Measurements from ENCODE around the gene EMC9. TPM values are rescaled to one million over a fixed set of nuclear protein-coding genes. Genes with fewer than 3 reads are reported as not detected.

EMC9 gene
- total and polyA plus RNA-seq, 12 donors, result 21.6 to 149 (median 43.9) TPM

DNA sequence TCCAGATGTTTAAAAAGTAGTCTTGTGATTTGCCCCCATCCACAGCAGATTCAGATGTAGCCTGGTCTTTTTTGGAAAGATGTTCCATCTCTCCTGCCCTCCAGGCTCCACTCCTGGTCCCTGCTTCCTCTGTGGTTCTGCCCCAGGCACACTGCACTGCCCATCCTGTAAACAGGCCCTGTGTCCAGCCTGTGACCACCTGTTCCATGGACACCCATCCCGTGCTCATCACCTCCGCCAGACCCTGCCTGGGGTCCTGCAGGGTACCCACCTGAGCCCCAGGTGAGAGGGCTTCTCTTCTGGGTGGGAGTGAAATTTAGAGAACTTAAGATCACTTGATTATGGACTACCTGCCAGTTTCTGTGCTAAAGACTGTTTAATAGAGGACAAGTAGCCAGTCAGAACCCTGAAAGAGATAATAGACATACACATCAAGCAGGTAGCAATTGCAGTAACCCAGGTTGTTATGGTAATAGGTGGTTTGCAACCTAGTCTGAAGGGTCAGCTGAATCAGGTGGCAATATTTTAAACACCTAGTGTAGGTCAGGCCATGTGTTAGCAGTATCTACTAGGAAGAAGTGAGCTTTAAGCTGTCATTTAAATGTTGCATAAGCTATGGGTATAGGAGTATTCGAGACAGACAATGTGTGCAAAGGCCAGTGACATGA is 8.0 kb upstream of the EMC9 start:
- H3K9me3 ChIP-seq (replicated peaks in 1 of 3), result no peaks in the 10 kb centered on the region
- peaks cover 16 to 33% of the 10 kb centered on the region in 2 donors for H3K4me1 ChIP-seq (replicated peaks in 1 of 2)
- no peaks in the 10 kb centered on the region for H3K27me3 ChIP-seq
- H3K27ac ChIP-seq, result no peak overlapping the region
- no peak overlapping the region for H3K4me3 ChIP-seq
- no peak for DNase-seq
- peaks cover 0 to 55% of the 10 kb centered on the region in 2 donors for H3K36me3 ChIP-seq (replicated peaks in 1 of 2)
- intact Hi-C loops (cut with DNase I), result no loop called here
- 84 to 91% (median 89%) methylated on average over 3 of the region's 3 CpGs for WGBS, 4 donors
- no peak for TF ChIP-seq POLR2A (IDR thresholded peaks at IDR 0.05)
- TF ChIP-seq, protein P1, sequence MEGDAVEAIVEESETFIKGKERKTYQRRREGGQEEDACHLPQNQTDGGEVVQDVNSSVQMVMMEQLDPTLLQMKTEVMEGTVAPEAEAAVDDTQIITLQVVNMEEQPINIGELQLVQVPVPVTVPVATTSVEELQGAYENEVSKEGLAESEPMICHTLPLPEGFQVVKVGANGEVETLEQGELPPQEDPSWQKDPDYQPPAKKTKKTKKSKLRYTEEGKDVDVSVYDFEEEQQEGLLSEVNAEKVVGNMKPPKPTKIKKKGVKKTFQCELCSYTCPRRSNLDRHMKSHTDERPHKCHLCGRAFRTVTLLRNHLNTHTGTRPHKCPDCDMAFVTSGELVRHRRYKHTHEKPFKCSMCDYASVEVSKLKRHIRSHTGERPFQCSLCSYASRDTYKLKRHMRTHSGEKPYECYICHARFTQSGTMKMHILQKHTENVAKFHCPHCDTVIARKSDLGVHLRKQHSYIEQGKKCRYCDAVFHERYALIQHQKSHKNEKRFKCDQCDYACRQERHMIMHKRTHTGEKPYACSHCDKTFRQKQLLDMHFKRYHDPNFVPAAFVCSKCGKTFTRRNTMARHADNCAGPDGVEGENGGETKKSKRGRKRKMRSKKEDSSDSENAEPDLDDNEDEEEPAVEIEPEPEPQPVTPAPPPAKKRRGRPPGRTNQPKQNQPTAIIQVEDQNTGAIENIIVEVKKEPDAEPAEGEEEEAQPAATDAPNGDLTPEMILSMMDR (IDR thresholded peaks at IDR 0.05), result no peak

DNA sequence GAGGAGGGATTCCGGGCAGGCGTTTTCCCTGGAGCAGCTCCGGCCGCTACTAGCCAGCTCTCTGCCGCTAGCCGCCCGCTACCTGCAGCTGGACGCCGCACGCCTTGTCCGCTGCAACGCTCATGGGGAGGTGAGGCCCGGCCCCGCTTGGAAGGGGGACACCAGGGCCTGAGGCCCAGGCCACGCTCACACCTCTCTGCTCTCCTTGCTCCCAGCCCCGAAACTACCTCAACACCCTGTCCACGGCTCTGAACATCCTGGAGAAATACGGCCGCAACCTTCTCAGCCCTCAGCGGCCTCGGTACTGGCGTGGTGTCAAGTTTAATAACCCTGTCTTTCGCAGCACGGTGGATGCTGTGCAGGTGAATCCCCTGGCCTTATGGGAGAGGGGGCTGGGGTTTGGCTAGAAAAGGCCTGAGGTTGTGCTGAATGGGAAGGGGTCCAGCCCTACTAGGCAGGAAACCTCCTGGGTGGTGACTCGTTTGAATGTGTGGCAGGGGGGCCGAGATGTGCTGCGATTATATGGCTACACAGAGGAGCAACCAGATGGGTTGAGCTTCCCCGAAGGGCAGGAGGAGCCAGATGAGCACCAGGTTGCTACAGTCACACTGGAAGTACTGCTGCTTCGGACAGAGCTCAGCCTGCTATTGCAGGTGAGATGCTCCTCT is 6.5 kb upstream of the EMC9 start:
- WGBS, 4 donors, result 3 to 5% (median 5%) methylated on average over 13 to 29 of the region's 29 CpGs
- DNase-seq, result no peak
- intact Hi-C loops (cut with DNase I), result no loop called here

DNA sequence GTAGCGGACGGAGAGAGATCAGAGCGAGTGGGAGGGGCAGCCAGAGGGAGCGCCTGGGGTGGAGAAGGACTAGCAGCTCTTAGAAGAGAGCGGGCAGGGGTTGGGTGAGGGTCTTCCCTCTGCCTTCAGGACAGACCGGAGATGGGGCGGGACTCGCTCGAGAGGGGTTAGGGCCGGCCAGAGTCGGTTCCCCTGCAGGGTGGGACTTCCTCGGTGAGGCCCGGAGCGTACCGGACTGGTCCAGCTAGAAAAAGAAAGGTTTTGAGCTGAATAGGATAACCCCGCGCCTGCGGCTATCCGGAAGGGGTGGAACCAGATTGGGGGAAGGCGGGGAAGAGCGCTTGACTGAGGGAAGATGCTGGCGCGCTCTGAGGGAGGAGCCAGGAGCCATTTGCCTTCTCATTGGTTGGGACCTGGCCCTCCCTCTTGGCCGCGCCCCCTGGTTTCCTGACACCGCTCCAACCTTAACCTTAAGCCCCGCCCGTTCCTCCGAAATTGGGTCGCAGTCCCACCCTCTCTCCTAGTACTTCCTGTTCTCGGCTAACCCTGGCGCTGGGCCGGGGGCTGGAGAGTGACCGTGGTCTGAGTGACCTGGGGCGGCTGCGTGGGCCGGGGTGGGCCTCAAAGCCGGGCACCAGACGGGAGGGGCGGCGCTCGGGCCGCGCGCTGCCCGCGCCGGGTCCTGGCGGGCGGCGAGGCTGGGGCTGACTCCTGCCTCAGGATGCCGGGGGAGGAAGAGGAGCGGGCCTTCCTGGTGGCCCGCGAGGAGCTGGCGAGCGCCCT is 5.8 kb upstream of the EMC9 start, which contains the start of gene RNF31:
Gene RNF31 (plus strand): TSS at position 521 of the 783 bp plus-strand sequence. CDS start 201 bp downstream, at position 722.
- 0 to 3% (median 1%) methylated on average over 11 to 57 of the region's 57 CpGs for WGBS, 4 donors
- H3K27ac ChIP-seq, result peak within 1 kb of the TSS; percentile 72 to 92 (median 84)

More for the DNA sequence above, 6.5 kb upstream of the EMC9 start:
- H3K9me3 ChIP-seq (replicated peaks in 1 of 3), result no peaks in the 10 kb centered on the region
- H3K27me3 ChIP-seq, result no peaks in the 10 kb centered on the region
- TF ChIP-seq POLR2A (IDR thresholded peaks at IDR 0.05), result no peak
- TF ChIP-seq, protein P1 (IDR thresholded peaks at IDR 0.05), result no peak
- H3K36me3 ChIP-seq (replicated peaks in 1 of 2), result peaks cover 0 to 66% of the 10 kb centered on the region in 2 donors
- peak overlapping the region; percentile 64 to 92 (median 84) for H3K27ac ChIP-seq
- peak overlapping the region; percentile 29 to 99 (median 70) for H3K4me3 ChIP-seq
- peaks cover 16 to 34% of the 10 kb centered on the region in 2 donors for H3K4me1 ChIP-seq (replicated peaks in 1 of 2)

More for the DNA sequence above, 5.8 kb upstream of the EMC9 start, which contains the start of gene RNF31:
- Histone ChIP-seq H3K4me3 (peak within 1 kb of the TSS; percentile 74 to 99 (median 78)), H3K9me3 (replicated peaks in 1 of 3) (no peaks in the 10 kb centered on the region), H3K27me3 (no peaks in the 10 kb centered on the region), H3K4me1 (replicated peaks in 1 of 2) (peaks cover 18 to 38% of the 10 kb centered on the region in 2 donors), H3K36me3 (replicated peaks in 1 of 2) (peaks cover 0 to 61% of the 10 kb centered on the region in 2 donors)
- intact Hi-C loops (cut with DNase I), result no loop called here
- DNase-seq, result peak; percentile 97 to 99 (median 99)
- TF ChIP-seq POLR2A (IDR thresholded peaks at IDR 0.05), result peak; percentile 42 to 64
- TF ChIP-seq, protein P1 (IDR thresholded peaks at IDR 0.05), result no peak

Data from adrenal gland (tissue), 12 donors.